SK-N-SH (cell line): Measurements from ENCODE around the gene LAMP2. TPM values are rescaled to one million over a fixed set of nuclear protein-coding genes. Genes with fewer than 3 reads are reported as not detected.

Experiments used
- CTCF ChIA-PET: fragments of 300-600, 350-600 bp; formaldehyde crosslinking; extraction: SDS; loops from one replicate; lab custom pipeline; 2021; lab: Yijun Ruan, JAX
- POLR2A ChIA-PET: fragments of 350-600 bp; sonication (Branson Sonifier 250); formaldehyde crosslinking; extraction: SDS; loops from one replicate; lab custom pipeline; 2020; ENCODE audit warnings: antibody characterized with exemption, inconsistent platforms; lab: Yijun Ruan, JAX
- DNase-seq: peaks from one replicate; pipeline ENCODE4 v3.0.0; 2012
- H2AFZ ChIP-seq: fragments of 200-600 bp; sonication (generic); 2 replicates; pipeline ENCODE4 v1.8.1; 2016; ENCODE audit warnings: antibody characterized with exemption, mild to moderate bottlenecking, low read depth
- H3F3A ChIP-seq: fragments of 200-600 bp; sonication (generic); replicated peaks from 2 replicates; pipeline ENCODE3; 2016; ENCODE audit warnings: antibody characterized with exemption, mild to moderate bottlenecking; ENCODE audit not compliant: insufficient read depth
- H3K27ac ChIP-seq, 2 experiments: fragments of 200-500 bp in 1 of 2; fragments of 200-600 bp in 1 of 2; sonication (Bioruptor generic) in 1 of 2; sonication (generic), shearing (Covaris generic) in 1 of 2; 2 replicates each; pipeline versions ENCODE4 v1.5.1 to v1.6.1; 2014 to 2016; ENCODE audit warnings: low read depth in 2 of 2, inconsistent platforms in 1 of 2, low read length in 1 of 2, mild to moderate bottlenecking in 1 of 2, mixed read lengths in 1 of 2
- H3K27me3 ChIP-seq: fragments of 200-600 bp; sonication (generic), shearing (Covaris generic); 2 replicates; pipeline ENCODE4 v1.6.1; 2016; ENCODE audit warnings: mixed run types; ENCODE audit not compliant: insufficient read depth
- H3K36me3 ChIP-seq, 2 experiments: fragments of 200-500 bp in 1 of 2; fragments of 200-600 bp in 1 of 2; sonication (Bioruptor generic) in 1 of 2; sonication (generic) in 1 of 2; replicated peaks in 1 of 2; 2 replicates each; pipeline versions ENCODE3 to v1.5.1; 2014 to 2016; ENCODE audit warnings: low read length in 1 of 2, mild to moderate bottlenecking in 1 of 2; ENCODE audit not compliant: insufficient read depth in 2 of 2, control insufficient read depth in 1 of 2
- H3K4me1 ChIP-seq, 2 experiments: fragments of 200-500 bp in 1 of 2; fragments of 200-600 bp in 1 of 2; sonication (Bioruptor generic) in 1 of 2; sonication (generic), shearing (Covaris generic) in 1 of 2; 2 replicates each; pipeline versions ENCODE4 v1.5.1 to v1.6.1; 2014 to 2016; ENCODE audit warnings: low read depth in 1 of 2, low read length in 1 of 2, mixed run types in 1 of 2; ENCODE audit not compliant: insufficient read depth in 2 of 2, control insufficient read depth in 1 of 2
- H3K4me2 ChIP-seq: fragments of 200-600 bp; sonication (generic), shearing (Covaris generic); 2 replicates; pipeline ENCODE4 v1.6.1; 2017; ENCODE audit warnings: mixed run types
- H3K4me3 ChIP-seq, 2 experiments: fragments of 200-500 bp in 1 of 2; fragments of 200-600 bp in 1 of 2; sonication (Bioruptor generic) in 1 of 2; sonication (generic), shearing (Covaris generic) in 1 of 2; 2 replicates each; pipeline versions ENCODE4 v1.5.1 to v1.8.1; 2014 to 2016; ENCODE audit warnings: low read depth in 2 of 2, inconsistent platforms in 1 of 2, low read length in 1 of 2, mild to moderate bottlenecking in 1 of 2, mixed read lengths in 1 of 2, moderate library complexity in 1 of 2
- H3K79me2 ChIP-seq: fragments of 200-600 bp; sonication (generic); 2 replicates; pipeline ENCODE4 v1.8.1; 2017; ENCODE audit warnings: mild to moderate bottlenecking; ENCODE audit not compliant: insufficient read depth
- H3K9ac ChIP-seq: fragments of 200-600 bp; sonication (generic); 2 replicates; pipeline ENCODE4 v1.6.1; 2017; ENCODE audit warnings: mixed run types
- H3K9me2 ChIP-seq: fragments of 200-600 bp; sonication (generic); 2 replicates; pipeline ENCODE4 v1.6.1; 2017; ENCODE audit warnings: mixed run types
- H3K9me3 ChIP-seq: fragments of 200-600 bp; sonication (generic); 2 replicates; pipeline ENCODE4 v1.6.1; 2017; ENCODE audit warnings: mixed run types, mild to moderate bottlenecking, moderate library complexity
- H4K20me1 ChIP-seq: fragments of 200-600 bp; sonication (generic); 2 replicates; pipeline ENCODE4 v1.6.1; 2017; ENCODE audit warnings: mild to moderate bottlenecking, mixed run types; ENCODE audit not compliant: insufficient read depth
- CTCF ChIP-seq: fragments of 200-600 bp; sonication (generic); IDR thresholded peaks from 2 replicates; pipeline ENCODE4 v1.6.1; 2017; ENCODE audit warnings: antibody characterized with exemption, mild to moderate bottlenecking, moderate library complexity
- FOSL2 ChIP-seq: IDR thresholded peaks from 2 replicates; pipeline ENCODE4 v1.4.0; 2012; ENCODE audit warnings: low read depth, mild to moderate bottlenecking, moderate library complexity, borderline replicate concordance
- GATA2 ChIP-seq: sonication (generic); formaldehyde crosslinking; IDR thresholded peaks from 2 replicates; pipeline ENCODE4 v1.5.0; 2020; ENCODE audit warnings: mild to moderate bottlenecking, missing genetic modification reagents
- JUND ChIP-seq: IDR thresholded peaks from 2 replicates; pipeline ENCODE4 v1.4.0; 2012
- MEF2A ChIP-seq: IDR thresholded peaks from 2 replicates; pipeline ENCODE4 v1.4.0; 2012; ENCODE audit warnings: low read depth, borderline replicate concordance
- NFIC ChIP-seq: IDR thresholded peaks from 2 replicates; pipeline ENCODE4 v1.4.0; 2012; ENCODE audit warnings: borderline replicate concordance
- RAD21 ChIP-seq: IDR thresholded peaks from 2 replicates; pipeline ENCODE4 v1.6.1; 2012; ENCODE audit warnings: mild to moderate bottlenecking, low read length
- SMC3 ChIP-seq: IDR thresholded peaks from 2 replicates; pipeline ENCODE4 v1.6.1; 2012; ENCODE audit warnings: low read depth, low read length, improper control_type of control experiment
- TCF12 ChIP-seq: IDR thresholded peaks from 2 replicates; pipeline ENCODE4 v1.4.0; 2012
- TEAD4 ChIP-seq: IDR thresholded peaks from 2 replicates; pipeline ENCODE4 v1.4.0; 2012; ENCODE audit warnings: mild to moderate bottlenecking, borderline replicate concordance; ENCODE audit not compliant: insufficient read depth
- YY1 ChIP-seq: IDR thresholded peaks from 2 replicates; pipeline ENCODE4 v1.4.0; 2012; ENCODE audit warnings: low read depth, mild to moderate bottlenecking
- WGBS: methylation state at CpG from one replicate; pipeline ENCODE4 v1.1.6; 2017; ENCODE audit warnings: low lambda C conversion rate; 5-methylcytosine and 5-hydroxymethylcytosine counted together
- polyA plus RNA-seq, 3 experiments: library from polyadenylated mRNA; depleted of rRNA; stranded (reverse); fragments of >200 nt; gene quantifications; 2 replicates each; pipeline ENCODE4 v1.2.3, GENCODE V29; 2012
- TF ChIP-seq, protein P1 (sequence below): IDR thresholded peaks from 2 replicates; pipeline ENCODE4 v1.4.0; 2012; ENCODE audit warnings: low read depth, borderline replicate concordance
- TF ChIP-seq, protein P2 (sequence below): IDR thresholded peaks from 2 replicates; pipeline ENCODE4 v1.4.0; 2012; ENCODE audit warnings: low read depth
- TF ChIP-seq, protein P3 (sequence below): IDR thresholded peaks from 2 replicates; pipeline ENCODE4 v1.6.1; 2012; ENCODE audit warnings: mild to moderate bottlenecking, low read depth, low read length, moderate library complexity

The LAMP2 gene
- polyA plus RNA-seq, 1 of the 3 experiments (the other 2 are of a cell fraction) = 108 TPM

DNA sequence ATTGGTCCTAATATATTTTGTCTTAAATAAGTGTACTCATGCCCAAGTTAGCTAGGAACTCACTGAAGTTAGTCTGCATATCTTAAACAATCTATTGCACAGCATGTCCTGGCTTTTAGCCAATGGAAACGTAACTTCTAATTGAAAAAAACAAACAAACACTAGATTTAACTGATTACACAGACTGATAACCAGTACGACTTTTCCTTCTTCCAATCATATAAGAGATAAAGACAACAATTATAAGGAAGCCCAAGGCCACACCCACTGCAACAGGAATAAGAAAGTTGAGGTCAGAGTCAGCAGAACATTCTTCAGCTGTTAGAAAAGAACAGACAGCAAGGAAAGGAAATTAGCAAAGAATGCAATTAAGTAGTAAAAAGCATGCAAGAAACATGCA is 40.8 kb downstream of the LAMP2 start:
- Histone ChIP-seq H3K9me2 (no peaks in the 10 kb centered on the region), H2AFZ (no peak overlapping the region), H3K27ac (no peak overlapping the region), H3K9me3 (no peaks in the 10 kb centered on the region), H3K36me3 (peaks cover 0 to 14% of the 10 kb centered on the region in 2 experiments), H3K79me2 (no peaks in the 10 kb centered on the region), H3K4me1 (peaks cover 0 to 18% of the 10 kb centered on the region in 2 experiments; a peak in 3 of 4 replicates), H4K20me1 (no peaks in the 10 kb centered on the region), H3K4me2 (0 out of 2 replicates have a peak overlapping the region, but pooled peaks have one; percentile 2), H3K4me3 (no peak overlapping the region), H3F3A (no peaks in the 10 kb centered on the region), H3K9ac (no peak overlapping the region), H3K27me3 (no peaks in the 10 kb centered on the region)
- ChIA-PET CTCF (interaction anchor here (1.3 kb wide), 1 partner anchor 24 kb away, joined by 4 read pairs; no protein-coding TSS in a partner anchor), POLR2A (no interaction called here)
- TF ChIP-seq, protein P1, sequence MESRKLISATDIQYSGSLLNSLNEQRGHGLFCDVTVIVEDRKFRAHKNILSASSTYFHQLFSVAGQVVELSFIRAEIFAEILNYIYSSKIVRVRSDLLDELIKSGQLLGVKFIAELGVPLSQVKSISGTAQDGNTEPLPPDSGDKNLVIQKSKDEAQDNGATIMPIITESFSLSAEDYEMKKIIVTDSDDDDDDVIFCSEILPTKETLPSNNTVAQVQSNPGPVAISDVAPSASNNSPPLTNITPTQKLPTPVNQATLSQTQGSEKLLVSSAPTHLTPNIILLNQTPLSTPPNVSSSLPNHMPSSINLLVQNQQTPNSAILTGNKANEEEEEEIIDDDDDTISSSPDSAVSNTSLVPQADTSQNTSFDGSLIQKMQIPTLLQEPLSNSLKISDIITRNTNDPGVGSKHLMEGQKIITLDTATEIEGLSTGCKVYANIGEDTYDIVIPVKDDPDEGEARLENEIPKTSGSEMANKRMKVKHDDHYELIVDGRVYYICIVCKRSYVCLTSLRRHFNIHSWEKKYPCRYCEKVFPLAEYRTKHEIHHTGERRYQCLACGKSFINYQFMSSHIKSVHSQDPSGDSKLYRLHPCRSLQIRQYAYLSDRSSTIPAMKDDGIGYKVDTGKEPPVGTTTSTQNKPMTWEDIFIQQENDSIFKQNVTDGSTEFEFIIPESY = no peak
- TF ChIP-seq YY1 = no peak
- no peak for TF ChIP-seq JUND
- 25% methylated on average over 2 of the region's 2 CpGs for WGBS
- DNase-seq = no peak

DNA sequence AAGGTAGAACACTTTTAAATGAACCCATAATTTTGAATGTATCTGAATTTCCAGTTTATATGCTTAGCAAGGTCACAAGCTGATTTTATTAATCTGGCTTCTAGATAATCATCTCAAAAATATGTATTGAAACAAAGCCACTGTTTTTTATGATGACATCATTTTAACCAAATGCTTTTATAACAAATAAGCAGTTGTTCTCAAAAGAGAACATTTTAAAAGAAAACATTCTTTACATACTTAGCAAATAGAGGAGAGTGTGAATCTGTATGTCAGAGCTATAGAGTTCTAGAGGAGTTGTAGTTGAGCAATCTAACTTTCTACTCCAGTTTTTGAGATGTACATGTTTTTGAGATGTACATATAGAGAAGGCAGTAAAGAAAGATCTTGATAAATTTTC is 42.5 kb downstream of the LAMP2 start:
- H3K4me2 ChIP-seq = 0 out of 2 replicates have a peak overlapping the region, but pooled peaks have one; percentile 2
- TF ChIP-seq JUND (peak; percentile 35; the same call in 1 of the 2 replicates), MEF2A (no peak), NFIC (peak; percentile 18; the same call in 1 of the 2 replicates), SMC3 (no peak), RAD21 (no peak), GATA2 (CRISPR knock-in tag) (no peak), TCF12 (peak; percentile 28; the same call in 1 of the 2 replicates), CTCF (no peak), TEAD4 (no peak), FOSL2 (peak; percentile 12; the same call in 1 of the 2 replicates)
- TF ChIP-seq, protein P2, sequence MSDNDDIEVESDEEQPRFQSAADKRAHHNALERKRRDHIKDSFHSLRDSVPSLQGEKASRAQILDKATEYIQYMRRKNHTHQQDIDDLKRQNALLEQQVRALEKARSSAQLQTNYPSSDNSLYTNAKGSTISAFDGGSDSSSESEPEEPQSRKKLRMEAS = no peak
- TF ChIP-seq, protein P3, sequence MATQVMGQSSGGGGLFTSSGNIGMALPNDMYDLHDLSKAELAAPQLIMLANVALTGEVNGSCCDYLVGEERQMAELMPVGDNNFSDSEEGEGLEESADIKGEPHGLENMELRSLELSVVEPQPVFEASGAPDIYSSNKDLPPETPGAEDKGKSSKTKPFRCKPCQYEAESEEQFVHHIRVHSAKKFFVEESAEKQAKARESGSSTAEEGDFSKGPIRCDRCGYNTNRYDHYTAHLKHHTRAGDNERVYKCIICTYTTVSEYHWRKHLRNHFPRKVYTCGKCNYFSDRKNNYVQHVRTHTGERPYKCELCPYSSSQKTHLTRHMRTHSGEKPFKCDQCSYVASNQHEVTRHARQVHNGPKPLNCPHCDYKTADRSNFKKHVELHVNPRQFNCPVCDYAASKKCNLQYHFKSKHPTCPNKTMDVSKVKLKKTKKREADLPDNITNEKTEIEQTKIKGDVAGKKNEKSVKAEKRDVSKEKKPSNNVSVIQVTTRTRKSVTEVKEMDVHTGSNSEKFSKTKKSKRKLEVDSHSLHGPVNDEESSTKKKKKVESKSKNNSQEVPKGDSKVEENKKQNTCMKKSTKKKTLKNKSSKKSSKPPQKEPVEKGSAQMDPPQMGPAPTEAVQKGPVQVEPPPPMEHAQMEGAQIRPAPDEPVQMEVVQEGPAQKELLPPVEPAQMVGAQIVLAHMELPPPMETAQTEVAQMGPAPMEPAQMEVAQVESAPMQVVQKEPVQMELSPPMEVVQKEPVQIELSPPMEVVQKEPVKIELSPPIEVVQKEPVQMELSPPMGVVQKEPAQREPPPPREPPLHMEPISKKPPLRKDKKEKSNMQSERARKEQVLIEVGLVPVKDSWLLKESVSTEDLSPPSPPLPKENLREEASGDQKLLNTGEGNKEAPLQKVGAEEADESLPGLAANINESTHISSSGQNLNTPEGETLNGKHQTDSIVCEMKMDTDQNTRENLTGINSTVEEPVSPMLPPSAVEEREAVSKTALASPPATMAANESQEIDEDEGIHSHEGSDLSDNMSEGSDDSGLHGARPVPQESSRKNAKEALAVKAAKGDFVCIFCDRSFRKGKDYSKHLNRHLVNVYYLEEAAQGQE = no peak
- TF ChIP-seq, all 33 proteins: peak for 4
- Histone ChIP-seq H3K4me1 (peaks cover 0 to 18% of the 10 kb centered on the region in 2 experiments; a peak in 3 of 4 replicates), H2AFZ (no peak overlapping the region), H3F3A (no peaks in the 10 kb centered on the region), H3K9me2 (no peaks in the 10 kb centered on the region), H3K9ac (no peak overlapping the region), H3K27ac (peak overlapping the region in 1 of 2 experiments; percentile 19; a peak in 1 of 4 replicates), H3K79me2 (no peaks in the 10 kb centered on the region), H3K36me3 (peaks cover 0 to 1% of the 10 kb centered on the region in 2 experiments), H3K4me3 (no peak overlapping the region), H4K20me1 (no peaks in the 10 kb centered on the region), H3K9me3 (no peaks in the 10 kb centered on the region), H3K27me3 (no peaks in the 10 kb centered on the region)
- POLR2A ChIA-PET = no interaction called here
- CTCF ChIA-PET = interaction anchor here (0.8 to 1.3 kb wide), 2 partner anchors 14 to 176 kb away, joined by 3 read pairs; partner anchors contain the start of gene ZBTB33
- no peak for DNase-seq
